Measurements from ENCODE around the gene TAPBP. TPM values are rescaled to one million over a fixed set of nuclear protein-coding genes. Genes with fewer than 3 reads are reported as not detected.

The TAPBP gene
- total and polyA plus RNA-seq, 9 of the 15 experiments (the other 6 are each of a cell fraction or from before 2014, with no cell fraction given): 5.6 to 74.0 (median 22.3) TPM

- TF ChIP-seq, protein P1, sequence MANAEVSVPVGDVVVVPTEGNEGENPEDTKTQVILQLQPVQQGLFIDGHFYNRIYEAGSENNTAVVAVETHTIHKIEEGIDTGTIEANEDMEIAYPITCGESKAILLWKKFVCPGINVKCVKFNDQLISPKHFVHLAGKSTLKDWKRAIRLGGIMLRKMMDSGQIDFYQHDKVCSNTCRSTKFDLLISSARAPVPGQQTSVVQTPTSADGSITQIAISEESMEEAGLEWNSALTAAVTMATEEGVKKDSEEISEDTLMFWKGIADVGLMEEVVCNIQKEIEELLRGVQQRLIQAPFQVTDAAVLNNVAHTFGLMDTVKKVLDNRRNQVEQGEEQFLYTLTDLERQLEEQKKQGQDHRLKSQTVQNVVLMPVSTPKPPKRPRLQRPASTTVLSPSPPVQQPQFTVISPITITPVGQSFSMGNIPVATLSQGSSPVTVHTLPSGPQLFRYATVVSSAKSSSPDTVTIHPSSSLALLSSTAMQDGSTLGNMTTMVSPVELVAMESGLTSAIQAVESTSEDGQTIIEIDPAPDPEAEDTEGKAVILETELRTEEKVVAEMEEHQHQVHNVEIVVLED (CRISPR knock-in tag; IDR thresholded peaks at IDR 0.05): no peak
- TF ChIP-seq RHOXF2B (CRISPR knock-in tag; conservative IDR thresholded peaks at IDR 0.05) (peak; percentile 79), TAF7 (tag; IDR thresholded peaks at IDR 0.05) (peak; percentile 36; the same call in 1 of the 2 replicates), RBM22 (IDR thresholded peaks at IDR 0.05; ENCODE audit: low read depth, low read length, poor library complexity, severe bottlenecking) (peak; percentile 76), ZBTB33 (CRISPR knock-in tag; IDR thresholded peaks at IDR 0.05) (no peak; the same call in 1 of the 2 replicates), ZNF146 (CRISPR knock-in tag; IDR thresholded peaks at IDR 0.05; ENCODE audit: unreplicated experiment) (no peak), LARP7 (IDR thresholded peaks at IDR 0.05) (0 out of 2 replicates have a peak, but pooled peaks have one; percentile 14), HNRNPL (IDR thresholded peaks at IDR 0.05; ENCODE audit: low read depth, low read length) (no peak), MTA3 (IDR thresholded peaks at IDR 0.05; ENCODE audit: borderline replicate concordance) (peak; percentile 84), AFF4 (CRISPR knock-in tag; IDR thresholded peaks at IDR 0.05) (peak; percentile 92), ZNF41 (CRISPR knock-in tag; conservative IDR thresholded peaks at IDR 0.05) (no peak), SPI1 (IDR thresholded peaks at IDR 0.05; ENCODE audit: borderline replicate concordance, low read depth, low read length) (no peak), ELK3 (CRISPR knock-in tag; IDR thresholded peaks at IDR 0.05) (no peak), TAF9B (IDR thresholded peaks at IDR 0.05; ENCODE audit: partially characterized antibody) (peak; percentile 85), MAFG (tag; conservative IDR thresholded peaks at IDR 0.05) (no peak), DLX4 (CRISPR knock-in tag; IDR thresholded peaks at IDR 0.05) (no peak), PPARD (CRISPR knock-in tag; IDR thresholded peaks at IDR 0.05) (no peak), ZNF24 (IDR thresholded peaks at IDR 0.05) (peak; percentile 37; the same call in 1 of the 2 replicates)
- TF ChIP-seq, protein P2, sequence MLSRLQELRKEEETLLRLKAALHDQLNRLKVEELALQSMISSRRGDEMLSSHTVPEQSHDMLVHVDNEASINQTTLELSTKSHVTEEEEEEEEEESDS (CRISPR knock-in tag; IDR thresholded peaks at IDR 0.05): no peak
Measured at GRCh38 chr6:33299237-33299944, 14.5 kb downstream of the TAPBP start (continued).

Data from K562 (cell line).